ENCODE data around the gene TGFB1.

Gene TGFB1

DNA sequence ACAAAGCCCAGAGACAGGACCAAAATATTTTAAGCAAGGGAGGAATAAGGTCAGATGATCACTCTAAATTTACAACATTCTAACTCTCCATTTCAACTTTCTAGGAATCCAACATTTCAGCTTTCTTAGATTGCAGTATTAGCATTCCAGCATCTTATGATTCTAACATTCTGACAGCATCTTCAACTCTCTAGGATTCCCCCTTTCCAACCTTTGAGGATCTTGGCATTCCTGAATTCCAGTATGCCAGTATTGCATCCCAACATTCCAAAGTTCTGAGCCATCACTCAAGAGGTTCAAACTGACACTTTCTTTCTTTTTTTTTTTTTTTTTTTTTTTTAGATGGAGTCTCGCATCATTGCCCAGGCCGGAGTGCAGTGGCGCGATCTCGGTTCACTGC lies 13.8 kb downstream of the TGFB1 start:
- DNase-seq: no peak

DNA sequence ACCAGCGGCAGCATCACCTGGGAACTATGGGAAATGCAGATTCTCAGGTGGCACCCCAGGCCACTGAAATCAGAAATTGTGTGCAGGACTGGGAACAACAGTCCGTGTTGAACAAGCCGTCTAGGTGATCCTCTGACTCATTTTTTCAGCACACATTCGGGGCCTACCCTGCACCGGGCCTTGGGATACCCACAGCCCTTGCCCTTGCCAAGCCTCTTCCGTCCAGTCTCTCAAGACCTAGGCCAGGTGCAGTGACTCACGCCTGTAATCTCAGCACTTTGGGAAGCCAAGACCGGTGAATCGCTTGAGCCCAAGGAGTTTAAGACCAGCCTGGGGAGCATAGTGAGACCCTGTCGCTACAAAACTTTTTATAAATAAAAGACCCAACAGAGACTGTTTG lies 18.3 kb downstream of the TGFB1 start:
- no peak for DNase-seq

DNA sequence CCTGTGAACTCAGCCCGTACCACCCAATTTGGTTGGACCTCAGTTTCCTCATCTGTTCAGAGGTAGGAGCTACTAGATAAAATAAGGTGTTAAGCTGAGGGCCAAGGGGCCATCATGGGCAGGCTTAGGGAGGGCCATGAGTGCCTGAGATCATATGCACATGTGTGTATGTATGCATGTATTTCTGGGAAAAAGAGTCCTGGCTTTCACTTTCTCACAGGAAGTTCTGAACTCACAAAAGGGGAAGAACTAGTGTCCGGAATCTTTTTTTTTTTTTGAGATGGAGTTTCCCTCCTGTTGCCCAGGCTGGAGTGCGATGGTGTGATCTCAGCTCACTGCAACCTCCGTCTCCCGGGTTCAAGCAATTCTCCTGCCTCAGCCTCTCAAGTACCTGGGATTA lies 18.9 kb downstream of the TGFB1 start:
- DNase-seq: no peak

DNA sequence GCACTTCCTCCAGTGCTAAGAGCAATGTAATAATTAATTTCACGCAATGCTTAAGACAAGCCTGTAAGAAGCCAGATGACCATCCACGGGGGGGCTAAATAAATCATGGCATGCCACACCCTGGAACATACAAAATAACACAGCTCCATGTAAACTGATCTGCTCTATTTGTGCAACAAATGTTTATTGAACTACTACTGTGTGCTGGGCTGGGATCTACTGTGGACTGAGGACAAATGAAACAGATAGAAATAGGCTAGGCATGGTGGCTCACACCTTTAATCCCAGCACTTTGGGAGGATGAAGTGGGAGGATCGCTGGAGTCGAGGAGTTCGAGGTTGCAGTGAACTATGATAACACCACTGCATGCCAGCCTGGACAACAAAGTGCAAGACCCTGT lies 21.3 kb downstream of the TGFB1 start:
- no peak for DNase-seq

DNA sequence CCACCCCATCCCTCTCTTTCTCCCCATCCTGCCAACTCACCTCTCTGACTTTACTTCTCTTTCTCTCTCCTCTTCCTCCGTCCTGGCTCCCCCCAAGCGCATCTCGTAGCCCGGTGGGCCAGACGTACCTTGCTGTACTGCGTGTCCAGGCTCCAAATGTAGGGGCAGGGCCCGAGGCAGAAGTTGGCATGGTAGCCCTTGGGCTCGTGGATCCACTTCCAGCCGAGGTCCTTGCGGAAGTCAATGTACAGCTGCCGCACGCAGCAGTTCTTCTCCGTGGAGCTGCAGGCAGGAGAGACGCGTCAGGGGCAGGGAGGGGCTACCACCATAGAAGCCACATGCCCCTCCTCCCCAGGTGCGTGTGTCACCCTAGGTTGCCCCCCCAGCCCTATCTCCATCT lies 21.7 kb downstream of the TGFB1 start:
- no peak for DNase-seq

DNA sequence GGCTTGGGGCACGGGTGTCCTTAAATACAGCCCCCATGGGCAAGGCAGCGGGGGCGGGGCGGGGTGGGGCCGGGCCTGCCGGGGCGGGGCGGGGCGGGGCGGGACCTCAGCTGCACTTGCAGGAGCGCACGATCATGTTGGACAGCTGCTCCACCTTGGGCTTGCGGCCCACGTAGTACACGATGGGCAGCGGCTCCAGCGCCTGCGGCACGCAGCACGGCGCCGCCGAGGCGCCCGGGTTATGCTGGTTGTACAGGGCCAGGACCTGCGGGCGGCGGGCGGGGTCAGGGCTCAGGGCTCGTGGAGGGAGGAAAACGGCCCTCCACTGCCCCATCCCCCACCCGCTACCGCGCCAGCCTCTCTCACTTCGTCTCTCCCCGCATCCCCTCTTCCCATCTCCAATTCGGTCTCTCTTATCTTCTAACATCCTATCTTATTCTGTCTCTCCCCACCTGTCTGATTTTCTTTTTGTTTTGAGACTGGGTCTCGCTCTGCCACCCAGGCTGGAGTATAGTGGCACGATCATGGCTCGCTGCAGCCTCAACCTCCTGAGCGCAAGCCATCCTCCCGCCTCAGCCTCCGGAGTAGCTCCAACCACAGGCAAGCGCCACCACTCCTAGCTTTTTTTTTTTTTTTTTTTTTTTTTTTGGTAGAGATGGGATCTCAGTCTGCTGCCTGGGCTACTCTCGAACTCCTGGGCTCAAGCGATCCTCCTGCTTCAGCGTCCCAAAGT lies 22.6 kb downstream of the TGFB1 start:
- no peak for DNase-seq

DNA sequence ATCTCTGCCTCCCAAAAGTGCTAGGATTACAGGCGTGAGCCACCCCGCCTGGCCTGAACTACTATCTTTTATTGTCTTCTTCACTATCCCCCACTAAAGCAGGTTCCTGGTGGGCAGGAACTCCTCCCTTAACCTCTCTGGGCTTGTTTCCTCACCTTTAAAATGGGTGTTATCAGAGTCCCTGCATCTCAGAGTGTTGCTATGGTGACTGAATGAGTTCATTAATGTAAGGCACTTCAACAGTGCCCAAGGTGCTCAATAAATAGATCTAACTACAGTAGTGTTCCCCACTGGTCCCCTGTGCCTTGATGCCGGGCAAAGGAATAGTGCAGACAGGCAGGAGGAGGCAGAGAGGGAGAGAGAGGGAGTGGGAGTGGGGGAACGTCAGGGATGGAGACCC lies 23.2 kb downstream of the TGFB1 start:
- no peak for DNase-seq

DNA sequence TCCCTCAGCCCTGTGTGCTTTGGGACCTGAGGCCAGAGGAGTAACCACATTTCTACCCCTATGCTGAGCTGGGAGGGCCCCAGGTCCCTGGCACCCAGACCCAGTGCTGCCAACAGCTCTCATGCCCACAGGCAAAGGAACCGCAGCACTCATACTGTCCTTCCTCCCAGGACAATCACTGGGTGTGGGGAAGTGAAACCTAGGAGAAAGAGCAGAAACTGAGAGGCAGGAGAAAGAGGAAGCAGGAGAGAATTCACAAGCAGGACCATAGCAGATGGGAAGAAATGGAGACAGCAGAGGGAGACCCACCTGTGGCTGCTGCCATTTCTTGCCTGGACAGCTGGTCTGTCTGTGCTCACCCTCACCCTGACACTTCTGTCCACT lies 24.9 kb downstream of the TGFB1 start:
- no peak for DNase-seq

DNA sequence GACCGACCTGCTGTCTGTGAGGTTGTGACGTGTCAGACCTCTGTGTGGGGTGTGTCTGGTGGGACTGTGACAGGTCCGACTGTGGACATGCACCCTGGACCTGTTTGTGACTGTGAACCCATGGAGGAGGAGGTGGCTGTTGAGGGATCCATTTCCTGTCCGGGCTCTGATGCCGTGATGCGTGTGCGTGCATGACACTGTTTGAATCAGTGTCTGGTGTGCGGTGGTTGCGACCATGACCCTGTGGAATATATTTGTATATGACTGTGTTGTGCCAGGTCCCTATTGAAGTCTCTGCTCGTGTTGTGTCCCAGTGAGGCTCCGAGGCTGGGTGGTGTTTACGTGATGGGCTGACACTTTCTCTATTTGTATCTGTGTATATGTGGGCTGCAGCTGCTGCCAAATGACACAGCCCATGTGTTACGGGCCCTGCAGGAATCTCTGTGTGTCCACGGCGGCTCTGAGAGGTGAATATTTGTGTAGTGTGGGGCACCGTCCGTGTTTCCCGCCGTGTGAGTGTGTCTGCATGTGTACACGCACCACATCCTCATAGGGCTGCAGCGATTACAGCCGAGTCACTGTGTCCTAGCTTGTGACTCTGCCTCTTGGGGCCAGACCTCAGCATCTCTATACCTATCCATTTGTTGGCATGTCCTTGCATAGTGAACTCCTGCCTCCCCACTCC lies 25.4 kb downstream of the TGFB1 start:
- DNase-seq: no peak

DNA sequence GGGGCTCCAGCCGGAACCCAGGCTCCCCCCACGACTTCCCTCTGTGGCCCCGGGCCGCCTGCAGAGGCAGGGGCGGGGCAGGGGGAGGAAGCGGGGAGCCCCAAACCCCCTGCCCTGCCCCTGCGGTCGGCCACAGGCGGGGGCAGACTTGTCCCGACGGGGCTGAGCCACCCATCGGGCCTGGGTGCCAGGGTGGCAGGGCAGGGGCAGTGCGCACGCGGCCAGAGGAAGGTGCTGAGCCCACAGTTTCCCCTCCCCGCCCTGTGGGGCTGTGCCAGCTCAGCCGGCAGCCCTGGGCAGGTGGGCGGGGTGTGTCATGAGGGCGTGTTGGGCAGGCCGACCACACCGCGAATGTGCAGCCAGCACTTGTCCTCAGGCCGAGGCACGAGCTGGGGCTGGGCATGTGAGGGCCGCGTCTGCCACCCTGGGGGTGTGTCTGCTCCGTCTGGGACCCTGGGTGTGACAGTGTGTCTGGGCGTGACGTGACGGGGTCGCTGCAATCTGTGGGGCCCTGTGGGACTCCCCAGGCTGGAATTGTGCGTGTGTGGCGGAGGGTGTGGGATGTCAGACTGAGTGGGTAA lies 26.1 kb downstream of the TGFB1 start:
- DNase-seq: no peak

DNA sequence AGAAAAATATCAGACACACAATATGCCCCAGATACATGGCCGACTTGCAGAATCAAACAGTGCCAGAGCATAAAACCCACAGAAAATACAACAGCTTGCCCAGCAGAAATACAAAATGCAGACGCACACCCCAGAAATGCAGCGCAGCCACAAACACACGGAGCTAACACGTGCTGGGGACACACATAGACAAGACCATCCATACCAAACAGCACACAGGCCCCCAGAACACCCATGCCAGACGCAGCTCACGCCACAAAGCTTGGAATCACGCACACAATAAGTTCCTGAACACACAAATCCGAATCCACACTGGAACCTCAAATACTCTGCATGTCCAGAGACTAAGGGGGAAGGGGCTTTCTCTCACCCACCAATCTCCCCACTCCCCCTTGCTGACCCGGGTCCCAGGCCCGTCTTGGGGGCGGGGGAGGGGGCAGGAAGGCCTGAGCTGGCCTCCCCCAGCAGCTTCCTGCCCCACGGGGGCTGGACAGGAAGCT lies 26.6 kb downstream of the TGFB1 start:
- DNase-seq: no peak

DNA sequence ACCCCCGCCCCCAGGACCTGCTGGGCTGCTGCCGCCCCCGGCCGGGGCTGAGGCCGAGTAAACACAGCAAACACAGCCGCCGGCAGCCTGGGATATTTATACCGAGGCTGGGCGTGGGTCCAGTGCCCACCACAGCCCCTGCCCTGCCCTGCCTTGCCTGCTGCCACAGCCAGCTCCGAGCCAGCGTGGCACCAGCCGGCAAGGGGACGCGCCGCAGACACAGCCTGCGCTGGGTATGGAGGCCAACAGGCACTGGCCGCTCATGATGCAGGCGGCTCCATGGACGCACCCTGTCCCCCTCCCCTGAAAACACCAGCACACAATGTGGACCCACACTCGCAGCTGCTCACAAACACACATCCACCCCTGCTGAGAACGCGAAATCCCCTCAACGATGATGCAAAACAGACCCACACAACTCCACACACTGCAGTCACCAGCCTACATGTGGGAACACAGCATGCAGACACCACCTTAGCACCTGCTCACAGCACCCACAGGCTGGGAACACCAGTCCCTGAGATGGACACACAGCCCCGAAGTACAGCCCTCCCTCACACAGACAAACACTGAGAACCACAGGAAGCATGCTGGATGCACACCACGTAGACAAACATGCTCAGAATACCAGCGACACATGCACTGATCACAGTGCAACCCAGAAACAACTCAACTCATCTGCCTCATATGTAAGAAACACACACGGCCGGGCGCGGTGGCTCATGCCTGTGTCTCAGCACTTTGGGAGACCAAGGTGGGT lies 27.6 kb downstream of the TGFB1 start:
- no peak for DNase-seq

DNA sequence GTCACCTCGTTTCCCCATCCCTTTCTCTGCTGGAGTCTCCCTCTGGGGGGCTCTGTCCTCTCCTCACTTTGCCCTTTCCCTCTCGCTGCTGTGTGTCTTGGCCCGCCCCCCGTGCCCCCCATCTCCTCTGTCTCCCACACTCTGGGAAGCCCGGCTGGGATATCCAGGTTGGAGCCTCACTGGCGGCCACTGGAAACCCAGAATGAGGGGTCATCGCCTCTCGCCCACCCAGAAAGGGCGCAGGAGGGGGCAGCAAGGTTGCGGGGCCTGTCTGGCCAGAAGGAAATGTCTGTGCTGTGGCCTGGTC lies 28.1 kb downstream of the TGFB1 start:
- no peak for DNase-seq

DNA sequence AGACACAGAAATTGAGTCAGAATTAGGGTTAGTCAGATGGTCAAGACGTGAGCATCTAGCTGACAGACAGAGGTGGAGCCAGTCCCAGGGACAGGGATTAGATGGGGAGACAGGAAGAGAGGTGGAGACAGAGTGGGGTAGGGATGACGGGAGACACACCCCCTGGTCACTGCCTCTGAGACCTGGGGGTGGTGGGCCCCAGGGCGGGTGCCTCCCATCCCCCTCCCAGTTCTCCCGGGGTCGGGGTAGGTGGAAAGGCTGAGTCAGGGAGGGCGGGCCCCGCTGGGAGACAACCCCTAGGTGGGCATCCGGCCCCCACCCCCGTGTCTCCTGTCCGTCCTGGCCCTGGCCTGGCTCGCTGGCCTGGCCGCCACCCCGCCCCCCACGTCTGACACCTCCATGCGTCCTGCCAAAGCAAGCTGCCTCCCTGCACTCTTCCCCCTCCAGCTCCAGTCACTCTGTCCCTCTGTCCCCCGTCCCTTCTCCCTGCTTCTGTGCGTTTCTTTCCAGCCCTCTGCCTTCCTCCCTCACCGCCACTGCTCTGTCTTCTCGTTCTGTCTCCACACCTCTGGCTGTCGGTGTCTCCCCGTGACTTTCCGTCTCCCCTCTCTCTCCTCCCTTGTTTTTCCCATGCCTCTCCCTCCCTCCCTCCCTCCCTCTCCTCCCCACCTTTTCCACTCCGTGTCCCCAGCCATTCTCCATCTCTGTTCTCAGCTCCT lies 28.6 kb downstream of the TGFB1 start:
- no peak for DNase-seq

DNA sequence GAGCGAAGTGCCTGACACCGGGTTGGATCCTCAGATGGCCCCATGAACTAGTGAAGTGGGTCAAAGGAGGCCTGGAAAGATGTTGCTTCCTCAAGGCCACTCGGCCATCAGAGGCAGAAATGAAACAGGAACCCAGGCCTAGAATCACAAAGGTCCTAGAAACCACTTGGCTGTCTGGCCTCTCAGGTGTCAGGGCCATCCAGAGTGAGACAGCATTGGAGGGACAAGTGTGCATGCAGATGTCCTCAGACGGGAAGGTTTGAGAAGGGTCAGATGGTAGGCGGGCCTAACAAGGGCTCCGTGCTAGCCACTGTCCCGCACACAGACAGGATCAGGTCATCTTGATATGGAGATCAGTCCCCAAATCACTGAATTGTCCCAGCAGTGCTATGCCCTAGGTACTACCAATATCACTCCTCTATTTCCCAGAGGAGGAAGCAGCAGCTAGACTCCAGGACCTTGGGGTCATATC lies 29.5 kb downstream of the TGFB1 start:
- DNase-seq: no peak

DNA sequence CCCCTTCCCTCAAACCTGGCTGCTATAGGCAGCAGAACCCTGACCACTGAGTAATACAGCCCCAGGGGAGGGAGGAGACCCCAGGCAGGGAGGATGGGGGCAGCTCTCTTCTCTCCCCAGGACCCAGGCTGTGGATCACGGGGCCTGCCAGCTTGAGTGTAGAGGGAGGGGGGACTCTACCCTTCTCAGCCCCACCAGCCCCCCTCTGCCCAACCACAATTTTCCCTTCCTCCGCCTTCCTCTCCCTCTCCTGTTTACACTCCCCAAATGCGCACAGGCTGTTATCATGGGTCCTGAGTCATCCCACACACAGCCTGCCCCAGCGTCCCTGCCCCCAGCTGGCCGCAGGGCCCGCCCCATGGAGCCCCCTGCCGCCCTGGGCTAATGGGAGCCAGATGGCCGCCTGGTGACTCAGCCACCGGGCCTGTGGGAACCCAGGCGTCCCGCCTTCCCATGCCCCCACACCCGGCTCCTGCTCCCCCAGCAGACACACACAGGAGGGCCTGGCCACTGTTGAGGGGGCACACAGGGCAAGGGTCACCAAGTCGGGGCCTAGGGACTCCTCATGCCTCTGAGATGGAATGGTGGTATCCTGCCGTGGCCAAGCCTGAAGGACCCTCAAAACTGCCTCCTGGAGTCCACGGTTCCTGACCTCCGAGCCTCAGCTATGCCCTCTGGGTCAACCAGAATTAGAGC lies 30.1 kb downstream of the TGFB1 start:
- DNase-seq: no peak

DNA sequence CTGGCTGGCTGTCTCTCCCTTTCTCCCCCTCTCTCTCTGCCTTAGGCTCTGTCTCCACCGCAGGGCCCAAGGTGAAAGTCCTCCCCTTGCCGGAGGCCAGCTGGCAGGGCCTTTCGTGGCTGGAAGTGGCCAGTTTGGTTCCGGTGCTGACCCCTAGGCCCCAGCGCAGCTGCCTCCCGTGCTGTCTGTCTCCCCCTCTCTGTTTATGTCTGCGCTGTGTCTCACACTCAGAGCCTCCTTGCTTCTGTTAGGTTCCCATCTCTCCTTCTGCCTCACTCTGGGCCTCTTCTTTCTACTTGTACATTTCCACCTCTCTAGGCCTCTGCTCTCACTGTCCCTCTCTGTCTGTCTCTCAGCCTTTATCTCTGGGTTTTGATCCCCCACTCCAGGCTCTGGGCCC lies 30.7 kb downstream of the TGFB1 start:
- DNase-seq: no peak

DNA sequence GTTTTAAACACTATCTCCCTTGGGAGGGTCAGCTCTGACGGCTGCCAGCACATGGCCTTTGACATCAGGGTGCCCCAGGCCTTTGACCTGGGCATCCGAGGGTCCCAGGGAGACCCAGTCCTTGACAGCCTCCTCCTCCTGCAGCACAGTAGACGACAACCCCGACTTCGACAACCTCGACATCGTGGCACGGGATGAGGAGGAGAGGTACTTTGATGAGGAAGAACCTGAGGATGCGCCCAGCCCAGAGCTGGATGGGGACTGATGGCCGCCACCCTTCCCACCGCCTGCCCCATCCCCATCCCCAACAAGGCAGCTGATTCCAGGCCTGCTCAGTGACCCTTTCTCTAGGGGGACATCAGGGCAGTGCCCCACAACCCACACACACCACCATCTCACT lies 31.3 kb downstream of the TGFB1 start:
- DNase-seq: no peak

DNA sequence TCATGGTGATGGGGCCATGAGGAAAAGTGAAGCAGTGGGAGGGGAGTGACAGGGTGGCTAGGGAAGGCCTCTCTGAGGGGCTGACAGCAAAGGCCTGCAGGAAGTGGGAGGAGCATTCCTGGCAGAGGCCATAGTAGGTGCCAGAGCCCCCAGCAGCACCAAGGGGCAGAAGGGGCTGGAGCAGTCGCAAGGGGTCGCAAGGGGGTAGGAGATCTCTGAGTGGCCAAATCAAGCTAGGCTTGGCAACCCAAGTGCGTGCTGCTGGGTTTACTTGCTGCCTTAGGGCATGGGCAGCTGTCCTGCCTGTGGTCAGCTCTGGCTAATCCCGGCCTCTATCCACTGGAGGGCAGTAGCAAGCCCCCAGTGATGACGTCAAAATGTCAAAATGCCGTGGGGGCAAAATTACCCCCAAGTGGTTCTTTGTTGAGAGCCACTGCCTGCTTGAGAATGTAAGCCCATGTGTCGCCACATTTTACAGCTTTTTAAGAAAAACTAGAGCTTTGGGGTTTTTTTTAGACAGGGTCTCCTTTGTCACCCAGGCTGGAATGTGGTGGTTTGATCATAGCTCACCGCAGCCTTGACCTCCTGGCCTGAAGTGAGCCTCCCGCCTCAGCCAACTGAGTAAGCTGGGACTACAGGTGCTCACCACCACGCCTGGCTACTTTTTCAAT lies 32.0 kb downstream of the TGFB1 start:
- DNase-seq: no peak

DNA sequence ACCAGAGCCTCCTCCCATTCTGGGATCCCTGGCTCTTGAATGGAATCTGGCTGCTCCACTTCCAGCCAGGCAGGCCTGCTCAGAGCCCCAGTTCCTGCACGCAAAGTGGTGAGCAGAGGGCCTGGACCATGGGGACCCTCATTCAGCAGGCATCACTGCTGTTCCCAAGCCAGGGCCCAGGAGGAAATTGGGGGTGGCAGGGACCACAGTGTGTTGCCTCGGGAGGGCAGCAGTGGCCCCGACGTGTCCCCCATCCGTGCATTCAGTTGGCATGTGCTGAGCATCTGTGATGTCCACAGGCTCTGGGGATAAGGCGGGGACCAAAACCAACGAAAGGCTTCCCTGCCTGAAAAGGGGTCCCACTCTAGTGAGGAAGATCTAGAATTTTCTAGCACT lies 32.5 kb downstream of the TGFB1 start:
- no peak for DNase-seq

DNA sequence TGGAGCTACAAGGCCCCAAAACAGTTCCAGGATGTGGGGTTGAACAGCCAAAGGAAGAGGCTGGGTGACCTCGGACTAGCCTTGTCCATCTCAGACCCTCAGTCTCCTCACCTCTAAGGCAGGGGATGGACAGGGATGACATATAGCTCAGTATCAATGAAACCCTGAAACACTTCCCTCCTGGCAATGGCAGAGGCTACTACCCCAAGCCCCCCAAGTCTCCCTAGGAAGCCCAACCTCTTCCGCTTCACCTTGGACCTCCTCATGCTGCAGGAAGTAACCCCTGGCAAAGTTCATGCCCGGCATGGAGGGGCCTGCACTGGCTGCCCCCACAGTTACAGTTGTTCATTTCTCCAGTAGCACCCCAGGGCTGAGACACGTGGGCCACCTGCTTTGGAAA lies 33.2 kb downstream of the TGFB1 start:
- no peak for DNase-seq

DNA sequence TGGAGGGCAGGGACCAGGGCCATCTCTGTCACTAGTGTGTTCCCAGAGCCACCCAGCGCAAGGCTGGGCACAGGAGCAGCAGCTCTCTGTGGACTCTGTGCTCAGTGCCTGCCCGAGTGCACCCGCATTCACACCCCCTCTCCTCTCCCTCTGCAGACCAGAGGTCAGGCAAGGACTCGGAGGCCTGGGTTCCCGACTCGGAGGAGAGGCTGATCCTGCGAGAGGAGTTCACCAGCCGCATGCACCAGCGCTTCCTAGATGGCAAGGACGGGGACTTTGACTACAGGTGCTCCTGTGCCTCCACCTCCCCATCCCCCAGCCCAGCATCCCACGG lies 33.6 kb downstream of the TGFB1 start:
- DNase-seq: no peak

Measured in NCI-H2107 (cell line).